Right lobe of liver (tissue), 4 donors: ENCODE results near the gene TMEM123.

Experiments used
- CTCF ChIP-seq, 4 donors: fragments of 200-600 bp in 3 of 4; fragments of 450-650 bp in 1 of 4; IDR thresholded peaks; one replicate each; pipeline versions ENCODE4 v1.5.1 to v1.8.0; 2016 to 2022; ENCODE audit warnings: antibody characterized with exemption in 4 of 4, mild to moderate bottlenecking in 2 of 4
- POLR2A ChIP-seq: fragments of 450-650 bp; IDR thresholded peaks from one replicate; pipeline ENCODE4 v1.6.1; 2017; ENCODE audit warnings: antibody characterized with exemption, mild to moderate bottlenecking
- donor health status: DM: no; HTN: no; CAD: no.
- donor health status: DM: no; HTN: no; CAD: no.
- donor health status: DM: no; HTN: yes; CAD: no.

GRCh38 chr11:102386136-102386734 lies 66.3 kb downstream of the TMEM123 start:
- no peak for TF ChIP-seq CTCF (IDR thresholded peaks at IDR 0.05)
- TF ChIP-seq POLR2A: no peak
